Neural progenitor cell (in vitro differentiated cells): ENCODE results near the gene RHBDD1. TPM values are rescaled to one million over a fixed set of nuclear protein-coding genes. Genes with fewer than 3 reads are reported as not detected.

ENCODE experiments used
- DNase-seq: peaks from one replicate; pipeline ENCODE4 v3.0.0-alpha.2; 2016; ENCODE audit warnings: low spot score
- H2AFZ ChIP-seq: fragments of 200-600 bp; sonication (generic); replicated peaks from 2 replicates; pipeline ENCODE4 v1.6.1; 2016; ENCODE audit warnings: antibody characterized with exemption
- H3F3A ChIP-seq: fragments of 200-600 bp; sonication (generic); 2 replicates; pipeline ENCODE4 v1.6.1; 2016; ENCODE audit warnings: antibody characterized with exemption, low read depth
- H3K27ac ChIP-seq: fragments of 200-600 bp; sonication (generic); 2 replicates; pipeline ENCODE4 v1.5.1; 2016; ENCODE audit warnings: mild to moderate bottlenecking
- H3K27me3 ChIP-seq: fragments of 200-600 bp; sonication (generic); 2 replicates; pipeline ENCODE4 v1.6.1; 2016; ENCODE audit warnings: mild to moderate bottlenecking, moderate library complexity
- H3K36me3 ChIP-seq: fragments of 200-600 bp; sonication (generic); 2 replicates; pipeline ENCODE4 v1.5.1; 2016
- H3K4me1 ChIP-seq: fragments of 200-600 bp; sonication (generic); 2 replicates; pipeline ENCODE4 v1.6.1; 2016; ENCODE audit warnings: mixed run types
- H3K4me2 ChIP-seq: fragments of 200-600 bp; sonication (generic); 2 replicates; pipeline ENCODE4 v1.6.1; 2016
- H3K4me3 ChIP-seq: fragments of 200-600 bp; sonication (generic); 2 replicates; pipeline ENCODE4 v1.5.1; 2016
- H3K79me2 ChIP-seq: fragments of 200-600 bp; sonication (generic); 2 replicates; pipeline ENCODE4 v1.6.1; 2016; ENCODE audit warnings: low read depth
- H3K9ac ChIP-seq: fragments of 200-600 bp; sonication (generic); 2 replicates; pipeline ENCODE4 v1.6.1; 2016
- H3K9me3 ChIP-seq: fragments of 200-600 bp; sonication (generic); 2 replicates; pipeline ENCODE4 v1.5.1; 2016; ENCODE audit warnings: low read depth
- H4K20me1 ChIP-seq: fragments of 200-600 bp; sonication (generic); 2 replicates; pipeline ENCODE4 v1.6.1; 2016; ENCODE audit warnings: low read depth
- H3K27ac Mint-ChIP-seq: 3 replicates; pipeline ENCODE4 v1.8.0; 2021; ENCODE audit warnings: mixed read lengths
- H3K27me3 Mint-ChIP-seq: 2 replicates; pipeline ENCODE4 v1.8.0; 2022; ENCODE audit warnings: low read depth, mild to moderate bottlenecking, inconsistent platforms, moderate library complexity, mixed read lengths; ENCODE audit not compliant: insufficient read depth
- H3K36me3 Mint-ChIP-seq: 3 replicates; pipeline ENCODE4 v1.8.0; 2021; ENCODE audit warnings: mixed read lengths
- H3K4me1 Mint-ChIP-seq: 3 replicates; pipeline ENCODE4 v1.8.0; 2021; ENCODE audit warnings: mixed read lengths
- H3K4me3 Mint-ChIP-seq: 3 replicates; pipeline ENCODE4 v1.8.0; 2021; ENCODE audit warnings: mild to moderate bottlenecking, moderate library complexity, mixed read lengths
- H3K9me3 Mint-ChIP-seq: 3 replicates; pipeline ENCODE4 v1.8.0; 2020; ENCODE audit warnings: mixed read lengths
- CTCF ChIP-seq: fragments of 200-600 bp; sonication (generic); IDR thresholded peaks from 2 replicates; pipeline ENCODE4 v1.5.1; 2017; ENCODE audit warnings: antibody characterized with exemption, mild to moderate bottlenecking
- EZH2 ChIP-seq: fragments of 200-600 bp; sonication (generic); IDR thresholded peaks from 2 replicates; pipeline ENCODE4 v1.6.1; 2017; ENCODE audit warnings: antibody characterized with exemption, mild to moderate bottlenecking, moderate library complexity
- EZH2phosphoT487 ChIP-seq: fragments of 200-600 bp; sonication (generic); IDR thresholded peaks from 2 replicates; pipeline ENCODE4 v1.6.1; 2017; ENCODE audit warnings: antibody characterized with exemption
- total RNA-seq: library from RNA; depleted of rRNA; stranded (reverse); fragments of >200 nt; gene quantifications from 2 replicates; pipeline ENCODE4 v1.2.3, GENCODE V29; 2015; ENCODE audit warnings: low replicate concordance

The RHBDD1 gene
- total RNA-seq, 1 donor from 2014 or later: 15.1 TPM

GRCh38 chr2:226887940-226888339 lies 52.1 kb downstream of the RHBDD1 start:
- Histone ChIP-seq H3K79me2 (no peaks in the 10 kb centered on the region), H3K4me3 (no peak overlapping the region), H3K27me3 (no peaks in the 10 kb centered on the region), H2AFZ (no peak overlapping the region), H3K4me1 (no peaks in the 10 kb centered on the region), H3K9ac (no peak overlapping the region), H3K27ac (no peak overlapping the region), H3K4me2 (no peak overlapping the region), H3K36me3 (no peaks in the 10 kb centered on the region), H4K20me1 (no peaks in the 10 kb centered on the region), H3F3A (no peaks in the 10 kb centered on the region), H3K9me3 (no peaks in the 10 kb centered on the region)
- H3K36me3 Mint-ChIP-seq: no peaks in the 10 kb centered on the region
- H3K27ac Mint-ChIP-seq: no peak overlapping the region
- DNase-seq: no peak
- no peaks in the 10 kb centered on the region for H3K9me3 Mint-ChIP-seq
- H3K4me3 Mint-ChIP-seq: no peak overlapping the region
- no peaks in the 10 kb centered on the region for H3K27me3 Mint-ChIP-seq
- TF ChIP-seq EZH2phosphoT487: no peak
- TF ChIP-seq EZH2: no peak
- no peaks in the 10 kb centered on the region for H3K4me1 Mint-ChIP-seq

GRCh38 chr2:226888378-226888965 lies 52.6 kb downstream of the RHBDD1 start:
- H3K79me2 ChIP-seq: no peaks in the 10 kb centered on the region
- H4K20me1 ChIP-seq: no peaks in the 10 kb centered on the region
- Mint-ChIP-seq H3K9me3 (no peaks in the 10 kb centered on the region), H3K27ac (no peak overlapping the region), H3K36me3 (no peaks in the 10 kb centered on the region), H3K4me1 (no peaks in the 10 kb centered on the region), H3K27me3 (no peaks in the 10 kb centered on the region), H3K4me3 (no peak overlapping the region)
- no peak overlapping the region for H3K27ac ChIP-seq
- no peaks in the 10 kb centered on the region for H3K4me1 ChIP-seq
- H3K36me3 ChIP-seq: no peaks in the 10 kb centered on the region
- H3F3A ChIP-seq: no peaks in the 10 kb centered on the region
- no peak overlapping the region for H2AFZ ChIP-seq
- no peak overlapping the region for H3K4me3 ChIP-seq
- no peak overlapping the region for H3K9ac ChIP-seq
- no peaks in the 10 kb centered on the region for H3K27me3 ChIP-seq
- no peak for DNase-seq
- no peak overlapping the region for H3K4me2 ChIP-seq
- TF ChIP-seq CTCF (no peak), EZH2phosphoT487 (no peak), EZH2 (no peak)
- H3K9me3 ChIP-seq: no peaks in the 10 kb centered on the region

GRCh38 chr2:226888971-226889370 lies 53.1 kb downstream of the RHBDD1 start:
- H3K27ac Mint-ChIP-seq: no peak overlapping the region
- Histone ChIP-seq H4K20me1 (no peaks in the 10 kb centered on the region), H2AFZ (no peak overlapping the region), H3K36me3 (no peaks in the 10 kb centered on the region), H3K27me3 (no peaks in the 10 kb centered on the region), H3K4me3 (no peak overlapping the region), H3K79me2 (no peaks in the 10 kb centered on the region), H3K9me3 (no peaks in the 10 kb centered on the region), H3K4me1 (no peaks in the 10 kb centered on the region), H3F3A (no peaks in the 10 kb centered on the region), H3K27ac (no peak overlapping the region), H3K9ac (no peak overlapping the region), H3K4me2 (no peak overlapping the region)
- no peaks in the 10 kb centered on the region for H3K4me1 Mint-ChIP-seq
- TF ChIP-seq EZH2 (no peak), EZH2phosphoT487 (no peak), CTCF (no peak)
- DNase-seq: no peak
- no peaks in the 10 kb centered on the region for H3K9me3 Mint-ChIP-seq
- H3K4me3 Mint-ChIP-seq: no peak overlapping the region
- no peaks in the 10 kb centered on the region for H3K27me3 Mint-ChIP-seq
- H3K36me3 Mint-ChIP-seq: no peaks in the 10 kb centered on the region

- TF ChIP-seq EZH2: no peak
- no peak for TF ChIP-seq EZH2phosphoT487
- TF ChIP-seq CTCF: no peak
- DNase-seq: no peak
- Histone ChIP-seq H3K27ac (no peak overlapping the region), H3K9me3 (no peaks in the 10 kb centered on the region), H2AFZ (no peak overlapping the region), H3K4me3 (no peak overlapping the region), H3K9ac (no peak overlapping the region), H3F3A (no peaks in the 10 kb centered on the region), H3K4me2 (no peak overlapping the region), H3K27me3 (no peaks in the 10 kb centered on the region), H3K36me3 (no peaks in the 10 kb centered on the region), H3K79me2 (no peaks in the 10 kb centered on the region), H3K4me1 (no peaks in the 10 kb centered on the region), H4K20me1 (no peaks in the 10 kb centered on the region)
- H3K4me1 Mint-ChIP-seq: no peaks in the 10 kb centered on the region
- no peak overlapping the region for H3K4me3 Mint-ChIP-seq
- H3K9me3 Mint-ChIP-seq: no peaks in the 10 kb centered on the region
- H3K27ac Mint-ChIP-seq: no peak overlapping the region
- H3K27me3 Mint-ChIP-seq: no peaks in the 10 kb centered on the region
- no peaks in the 10 kb centered on the region for H3K36me3 Mint-ChIP-seq
Observed at GRCh38 chr2:226890286-226890685, 54.4 kb downstream of the RHBDD1 start.
